ENCODE measurements around the gene ADPRHL1.

DNA sequence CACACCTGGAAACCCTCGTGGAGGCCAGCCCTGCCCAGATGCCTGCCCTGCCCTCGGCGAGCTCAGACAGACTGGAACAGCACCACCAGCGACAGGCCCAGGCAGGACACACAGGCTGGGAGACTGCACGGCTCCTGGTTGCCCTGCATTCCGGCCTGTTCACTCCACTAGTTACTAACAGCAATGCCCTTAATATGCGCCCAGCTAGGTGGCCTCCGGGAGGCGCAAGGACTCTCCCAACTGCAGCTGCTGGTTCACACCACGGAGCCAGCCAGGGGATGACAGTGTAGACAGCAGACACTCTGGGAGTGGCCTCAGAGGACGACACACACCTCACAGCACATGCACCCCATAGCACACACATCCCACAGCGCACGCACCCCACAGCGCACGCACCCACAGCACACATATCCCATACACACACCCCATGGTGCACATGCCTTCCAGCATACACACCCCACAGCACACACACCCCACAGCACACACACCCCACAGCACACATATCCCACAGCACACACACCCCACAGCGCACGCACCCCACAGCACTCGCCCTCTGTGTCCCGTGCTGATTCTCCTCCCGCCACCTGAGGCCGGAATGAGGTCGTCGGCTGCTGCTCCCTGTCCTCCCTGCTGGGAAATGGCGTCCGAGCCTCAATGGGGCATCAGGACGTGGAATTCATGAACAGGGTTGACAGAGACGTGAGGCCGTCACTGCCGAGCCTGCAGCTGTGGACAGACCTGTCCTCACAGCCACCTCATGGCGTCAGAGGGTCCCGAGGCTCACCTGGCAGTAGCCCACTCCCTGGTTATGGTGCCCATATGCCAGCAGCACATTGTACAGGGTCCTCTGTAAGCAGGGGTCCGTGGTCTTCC, 103.0 kb downstream of the ADPRHL1 start:
- TF ChIP-seq, protein P1, sequence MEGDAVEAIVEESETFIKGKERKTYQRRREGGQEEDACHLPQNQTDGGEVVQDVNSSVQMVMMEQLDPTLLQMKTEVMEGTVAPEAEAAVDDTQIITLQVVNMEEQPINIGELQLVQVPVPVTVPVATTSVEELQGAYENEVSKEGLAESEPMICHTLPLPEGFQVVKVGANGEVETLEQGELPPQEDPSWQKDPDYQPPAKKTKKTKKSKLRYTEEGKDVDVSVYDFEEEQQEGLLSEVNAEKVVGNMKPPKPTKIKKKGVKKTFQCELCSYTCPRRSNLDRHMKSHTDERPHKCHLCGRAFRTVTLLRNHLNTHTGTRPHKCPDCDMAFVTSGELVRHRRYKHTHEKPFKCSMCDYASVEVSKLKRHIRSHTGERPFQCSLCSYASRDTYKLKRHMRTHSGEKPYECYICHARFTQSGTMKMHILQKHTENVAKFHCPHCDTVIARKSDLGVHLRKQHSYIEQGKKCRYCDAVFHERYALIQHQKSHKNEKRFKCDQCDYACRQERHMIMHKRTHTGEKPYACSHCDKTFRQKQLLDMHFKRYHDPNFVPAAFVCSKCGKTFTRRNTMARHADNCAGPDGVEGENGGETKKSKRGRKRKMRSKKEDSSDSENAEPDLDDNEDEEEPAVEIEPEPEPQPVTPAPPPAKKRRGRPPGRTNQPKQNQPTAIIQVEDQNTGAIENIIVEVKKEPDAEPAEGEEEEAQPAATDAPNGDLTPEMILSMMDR (conservative IDR thresholded peaks at IDR 0.05), result no peak
- no peak for TF ChIP-seq ZFX (IDR thresholded peaks at IDR 0.05)
